PC-9 (cell line): ENCODE data around the gene HIPK4.

Source experiments
- EZH2 ChIP-seq: fragments of 200-600 bp; sonication (generic); IDR thresholded peaks from 2 replicates; pipeline ENCODE4 v1.8.0; 2017; ENCODE audit warnings: antibody characterized with exemption, low read depth
- TF ChIP-seq, protein P1 (sequence below): fragments of 200-600 bp; sonication (generic); conservative IDR thresholded peaks from 2 replicates; pipeline ENCODE4 v1.6.1; 2017; ENCODE audit warnings: mixed run types, antibody characterized with exemption, mild to moderate bottlenecking, moderate library complexity

DNA sequence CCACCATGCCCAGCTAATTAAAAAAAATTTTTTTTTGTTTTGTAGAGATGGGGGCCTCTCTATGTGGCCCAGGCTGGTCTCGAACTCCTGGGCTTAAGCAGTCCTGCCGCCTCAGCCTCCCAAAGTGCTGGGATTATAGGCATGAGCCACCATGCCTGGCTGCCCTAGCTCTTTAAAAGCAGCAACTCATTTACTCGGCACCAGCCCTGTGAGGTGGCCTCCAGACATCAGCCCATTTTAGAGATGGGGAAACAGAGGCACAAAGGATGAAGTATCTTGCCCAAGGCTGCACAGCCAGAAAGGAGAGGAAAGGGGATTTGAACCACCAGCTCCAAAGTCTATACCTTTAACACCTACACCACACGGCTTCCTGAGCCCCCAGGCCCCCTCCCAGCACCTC, 22.9 kb upstream of the HIPK4 start:
- TF ChIP-seq, protein P1, sequence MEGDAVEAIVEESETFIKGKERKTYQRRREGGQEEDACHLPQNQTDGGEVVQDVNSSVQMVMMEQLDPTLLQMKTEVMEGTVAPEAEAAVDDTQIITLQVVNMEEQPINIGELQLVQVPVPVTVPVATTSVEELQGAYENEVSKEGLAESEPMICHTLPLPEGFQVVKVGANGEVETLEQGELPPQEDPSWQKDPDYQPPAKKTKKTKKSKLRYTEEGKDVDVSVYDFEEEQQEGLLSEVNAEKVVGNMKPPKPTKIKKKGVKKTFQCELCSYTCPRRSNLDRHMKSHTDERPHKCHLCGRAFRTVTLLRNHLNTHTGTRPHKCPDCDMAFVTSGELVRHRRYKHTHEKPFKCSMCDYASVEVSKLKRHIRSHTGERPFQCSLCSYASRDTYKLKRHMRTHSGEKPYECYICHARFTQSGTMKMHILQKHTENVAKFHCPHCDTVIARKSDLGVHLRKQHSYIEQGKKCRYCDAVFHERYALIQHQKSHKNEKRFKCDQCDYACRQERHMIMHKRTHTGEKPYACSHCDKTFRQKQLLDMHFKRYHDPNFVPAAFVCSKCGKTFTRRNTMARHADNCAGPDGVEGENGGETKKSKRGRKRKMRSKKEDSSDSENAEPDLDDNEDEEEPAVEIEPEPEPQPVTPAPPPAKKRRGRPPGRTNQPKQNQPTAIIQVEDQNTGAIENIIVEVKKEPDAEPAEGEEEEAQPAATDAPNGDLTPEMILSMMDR = no peak
- TF ChIP-seq EZH2 = no peak
